Stimulated activated CD8-positive, alpha-beta memory T cell treated with anti-CD3 and anti-CD28 coated beads, Interleukin-4, amount 100 ng/mL, for 24 hours (primary cell): ENCODE measurements around the gene NAALADL2.
"Not testable (repeated sequence)": the region's sequence is repeated elsewhere in the genome, so short reads cannot be mapped to it uniquely, and the experiment has no call there.

Source experiments
- DNase-seq: peaks from one replicate; pipeline ENCODE4 v3.0.0-alpha.2; 2020; ENCODE audit warnings: low read depth

Gene NAALADL2

GRCh38 chr3:175266478-175266877, 407.3 kb downstream of the NAALADL2 start:
- DNase-seq, result no peak

GRCh38 chr3:175267121-175267531, 408.0 kb downstream of the NAALADL2 start:
- no peak for DNase-seq

GRCh38 chr3:175267561-175267960, 408.4 kb downstream of the NAALADL2 start:
- DNase-seq, result no peak

GRCh38 chr3:175269394-175269793, 410.3 kb downstream of the NAALADL2 start:
- no peak for DNase-seq

GRCh38 chr3:175270198-175270837, 411.2 kb downstream of the NAALADL2 start:
- no peak for DNase-seq

- no peak for DNase-seq
These were observed 411.7 kb downstream of the NAALADL2 start for GRCh38 chr3:175270866-175271265.

GRCh38 chr3:175271465-175271864, 412.3 kb downstream of the NAALADL2 start:
- DNase-seq, result not testable (repeated sequence)

- DNase-seq, result no peak
These were observed 413.3 kb downstream of the NAALADL2 start for GRCh38 chr3:175272392-175272791.

- no peak for DNase-seq
These were observed 414.4 kb downstream of the NAALADL2 start for GRCh38 chr3:175273573-175273972.

- no peak for DNase-seq
These were observed 414.9 kb downstream of the NAALADL2 start for GRCh38 chr3:175274056-175274455.

GRCh38 chr3:175274474-175275218, 415.5 kb downstream of the NAALADL2 start:
- no peak for DNase-seq

GRCh38 chr3:175278680-175279079, 419.5 kb downstream of the NAALADL2 start:
- no peak for DNase-seq

- DNase-seq, result no peak
These were observed 420.3 kb downstream of the NAALADL2 start for GRCh38 chr3:175279457-175279856.

- no peak for DNase-seq
These were observed 420.8 kb downstream of the NAALADL2 start for GRCh38 chr3:175279911-175280310.

- DNase-seq, result no peak
These were observed 428.3 kb downstream of the NAALADL2 start for GRCh38 chr3:175287361-175287963.

- no peak for DNase-seq
These were observed 429.5 kb downstream of the NAALADL2 start for GRCh38 chr3:175288621-175289020.

GRCh38 chr3:175294793-175295192, 435.7 kb downstream of the NAALADL2 start:
- no peak for DNase-seq

- DNase-seq, result no peak
These were observed 436.4 kb downstream of the NAALADL2 start for GRCh38 chr3:175295248-175296130.

- no peak for DNase-seq
These were observed 438.1 kb downstream of the NAALADL2 start for GRCh38 chr3:175297216-175297615.

- DNase-seq, result no peak
These were observed 442.6 kb downstream of the NAALADL2 start for GRCh38 chr3:175301741-175302140.

- no peak for DNase-seq
These were observed 445.3 kb downstream of the NAALADL2 start for GRCh38 chr3:175304404-175304803.

GRCh38 chr3:175307642-175308041, 448.5 kb downstream of the NAALADL2 start:
- no peak for DNase-seq
